Measurements from ENCODE around the gene FAM219A. TPM values are rescaled to one million over a fixed set of nuclear protein-coding genes. Genes with fewer than 3 reads are reported as not detected.

FAM219A gene
- total RNA-seq, 2 experiments from 2014 or later: 6.5 to 12.7 TPM

DNA sequence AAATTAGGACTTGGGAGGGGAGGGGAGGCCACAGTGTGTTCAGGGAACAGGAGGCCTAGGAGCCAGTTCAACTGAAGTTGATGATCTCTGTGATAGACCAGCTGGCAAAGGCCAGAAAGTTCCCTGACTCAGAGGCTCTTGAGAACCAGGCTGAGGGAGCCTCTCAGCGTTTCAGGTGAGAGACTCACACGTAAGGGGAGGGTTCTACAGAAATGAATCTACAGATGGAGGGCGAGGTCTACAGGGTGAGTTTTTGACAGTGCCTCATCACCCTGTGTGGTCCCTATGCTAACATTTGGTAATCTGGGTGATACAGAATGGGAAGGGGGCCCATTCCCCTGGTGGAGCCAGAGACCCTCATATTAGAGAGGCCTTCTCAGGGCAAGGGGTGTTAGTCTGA lies 32.4 kb upstream of the FAM219A start:
- CTCF ChIA-PET (ENCODE audit: unreplicated experiment): no interaction called here
- Histone ChIP-seq H3K4me1 (ENCODE audit: insufficient read depth, low read length, poor library complexity, severe bottlenecking) (no peaks in the 10 kb centered on the region), H3K9me2 (ENCODE audit: insufficient read depth, low read length) (no peaks in the 10 kb centered on the region), H3K27ac (ENCODE audit: low read depth, low read length, poor library complexity, severe bottlenecking) (no peak overlapping the region), H3K36me3 (ENCODE audit: insufficient read depth, low read length) (no peaks in the 10 kb centered on the region), H2AFZ (ENCODE audit: low read length) (no peak overlapping the region), H3K4me2 (ENCODE audit: low read length) (no peak overlapping the region), H4K20me1 (ENCODE audit: insufficient read depth, low read length) (no peaks in the 10 kb centered on the region; the same call in 1 of the 2 replicates), H3K79me2 (ENCODE audit: insufficient read depth, low read depth, low read length) (no peaks in the 10 kb centered on the region), H3K9me3 (ENCODE audit: low read length) (no peaks in the 10 kb centered on the region), H3K4me3 (ENCODE audit: low read depth, low read length, poor library complexity, severe bottlenecking) (no peak overlapping the region)
- BruUV-seq (replicated peaks): no TSS peak
- intact Hi-C loops (cut with micrococcal nuclease; ENCODE audit: unreplicated experiment): no loop called here
- TF ChIP-seq, protein P1, sequence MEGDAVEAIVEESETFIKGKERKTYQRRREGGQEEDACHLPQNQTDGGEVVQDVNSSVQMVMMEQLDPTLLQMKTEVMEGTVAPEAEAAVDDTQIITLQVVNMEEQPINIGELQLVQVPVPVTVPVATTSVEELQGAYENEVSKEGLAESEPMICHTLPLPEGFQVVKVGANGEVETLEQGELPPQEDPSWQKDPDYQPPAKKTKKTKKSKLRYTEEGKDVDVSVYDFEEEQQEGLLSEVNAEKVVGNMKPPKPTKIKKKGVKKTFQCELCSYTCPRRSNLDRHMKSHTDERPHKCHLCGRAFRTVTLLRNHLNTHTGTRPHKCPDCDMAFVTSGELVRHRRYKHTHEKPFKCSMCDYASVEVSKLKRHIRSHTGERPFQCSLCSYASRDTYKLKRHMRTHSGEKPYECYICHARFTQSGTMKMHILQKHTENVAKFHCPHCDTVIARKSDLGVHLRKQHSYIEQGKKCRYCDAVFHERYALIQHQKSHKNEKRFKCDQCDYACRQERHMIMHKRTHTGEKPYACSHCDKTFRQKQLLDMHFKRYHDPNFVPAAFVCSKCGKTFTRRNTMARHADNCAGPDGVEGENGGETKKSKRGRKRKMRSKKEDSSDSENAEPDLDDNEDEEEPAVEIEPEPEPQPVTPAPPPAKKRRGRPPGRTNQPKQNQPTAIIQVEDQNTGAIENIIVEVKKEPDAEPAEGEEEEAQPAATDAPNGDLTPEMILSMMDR (conservative IDR thresholded peaks at IDR 0.05; ENCODE audit: low read length): no peak
- no peak for TF ChIP-seq EZH2phosphoT487 (IDR thresholded peaks at IDR 0.05; ENCODE audit: borderline replicate concordance, low read depth, low read length)
- no peak for DNase-seq (ENCODE audit: low spot score)
- POLR2A ChIA-PET: interaction anchor here (1.5 kb wide), 1 partner anchor 18 kb away, joined by 3 read pairs; no protein-coding TSS in a partner anchor

DNA sequence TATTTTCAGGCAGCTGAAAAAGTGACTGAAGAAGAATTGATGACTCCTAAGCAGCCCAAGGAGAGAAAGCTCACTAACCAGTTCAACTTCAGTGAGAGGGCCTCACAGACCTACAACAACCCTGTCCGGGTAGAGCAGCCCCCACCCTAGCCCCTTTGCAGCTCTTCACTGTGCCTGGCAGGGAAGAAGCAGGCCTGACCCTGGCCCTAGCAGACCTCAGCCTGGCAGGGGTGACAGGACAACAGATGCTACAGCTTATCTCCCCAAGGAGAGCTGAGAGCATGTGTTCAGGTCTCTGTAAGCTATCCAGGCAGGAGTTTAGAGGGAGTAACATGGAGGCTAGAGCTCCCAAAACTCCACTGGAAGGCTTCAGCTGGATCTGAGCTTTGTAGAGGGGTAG lies 32.0 kb upstream of the FAM219A start:
- CTCF ChIA-PET (ENCODE audit: unreplicated experiment): no interaction called here
- no TSS peak for BruUV-seq (replicated peaks)
- H3K79me2 ChIP-seq (ENCODE audit: insufficient read depth, low read depth, low read length): no peaks in the 10 kb centered on the region
- H3K4me1 ChIP-seq (ENCODE audit: insufficient read depth, low read length, poor library complexity, severe bottlenecking): no peaks in the 10 kb centered on the region
- no peak overlapping the region for H3K27ac ChIP-seq (ENCODE audit: low read depth, low read length, poor library complexity, severe bottlenecking)
- POLR2A ChIA-PET: no interaction called here
- H3K9me2 ChIP-seq (ENCODE audit: insufficient read depth, low read length): no peaks in the 10 kb centered on the region
- DNase-seq (ENCODE audit: low spot score): no peak
- H2AFZ ChIP-seq (ENCODE audit: low read length): no peak overlapping the region
- no peak overlapping the region for H3K4me3 ChIP-seq (ENCODE audit: low read depth, low read length, poor library complexity, severe bottlenecking)
- H3K4me2 ChIP-seq (ENCODE audit: low read length): no peak overlapping the region
- no peaks in the 10 kb centered on the region; the same call in 1 of the 2 replicates for H4K20me1 ChIP-seq (ENCODE audit: insufficient read depth, low read length)
- intact Hi-C loops (cut with micrococcal nuclease; ENCODE audit: unreplicated experiment): no loop called here
- no peaks in the 10 kb centered on the region for H3K9me3 ChIP-seq (ENCODE audit: low read length)
- H3K36me3 ChIP-seq (ENCODE audit: insufficient read depth, low read length): no peaks in the 10 kb centered on the region
- no peak for TF ChIP-seq EZH2phosphoT487 (IDR thresholded peaks at IDR 0.05; ENCODE audit: borderline replicate concordance, low read depth, low read length)
- TF ChIP-seq, protein P1 (conservative IDR thresholded peaks at IDR 0.05; ENCODE audit: low read length): no peak

DNA sequence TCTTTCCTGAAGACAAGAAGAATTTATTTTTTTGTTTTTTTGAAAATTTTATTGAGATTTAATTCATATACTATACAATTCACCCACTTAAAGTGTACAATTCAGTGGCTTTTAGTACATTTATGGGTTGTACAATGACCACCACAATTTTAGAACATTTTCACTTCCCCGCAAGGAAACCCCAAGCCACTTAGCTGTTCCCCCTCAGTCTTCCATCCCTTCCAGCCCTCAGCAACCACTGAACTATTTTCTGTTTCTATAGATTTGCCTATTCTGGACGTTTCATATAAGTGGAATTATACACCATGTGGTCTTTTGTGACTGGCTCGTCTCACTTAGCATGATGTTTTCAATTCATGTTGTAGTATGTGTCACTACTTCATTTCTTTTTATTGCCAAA lies 28.2 kb upstream of the FAM219A start:
- no peaks in the 10 kb centered on the region for H4K20me1 ChIP-seq (ENCODE audit: insufficient read depth, low read length)
- no peaks in the 10 kb centered on the region for H3K4me1 ChIP-seq (ENCODE audit: insufficient read depth, low read length, poor library complexity, severe bottlenecking)
- CTCF ChIA-PET (ENCODE audit: unreplicated experiment): no interaction called here
- no TSS peak for BruUV-seq (replicated peaks)
- no peak overlapping the region for H3K4me3 ChIP-seq (ENCODE audit: low read depth, low read length, poor library complexity, severe bottlenecking)
- H3K4me2 ChIP-seq (ENCODE audit: low read length): no peak overlapping the region
- no peaks in the 10 kb centered on the region for H3K9me3 ChIP-seq (ENCODE audit: low read length)
- no peak for DNase-seq (ENCODE audit: low spot score)
- POLR2A ChIA-PET: no interaction called here
- H3K79me2 ChIP-seq (ENCODE audit: insufficient read depth, low read depth, low read length): no peaks in the 10 kb centered on the region
- no peaks in the 10 kb centered on the region for H3K36me3 ChIP-seq (ENCODE audit: insufficient read depth, low read length)
- no peak for TF ChIP-seq EZH2phosphoT487 (IDR thresholded peaks at IDR 0.05; ENCODE audit: borderline replicate concordance, low read depth, low read length)
- TF ChIP-seq, protein P1 (conservative IDR thresholded peaks at IDR 0.05; ENCODE audit: low read length): no peak
- H2AFZ ChIP-seq (ENCODE audit: low read length): no peak overlapping the region
- no peaks in the 10 kb centered on the region for H3K9me2 ChIP-seq (ENCODE audit: insufficient read depth, low read length)
- no peak overlapping the region for H3K27ac ChIP-seq (ENCODE audit: low read depth, low read length, poor library complexity, severe bottlenecking)
- intact Hi-C loops (cut with micrococcal nuclease; ENCODE audit: unreplicated experiment): no loop called here
